GM12892 (cell line): ENCODE data around the gene ZSCAN10.

Experiments used
- POLR2A ChIP-seq: IDR thresholded peaks from 2 replicates; pipeline ENCODE4 v1.6.1; 2011; ENCODE audit warnings: low read depth, low read length, control low read depth
- POLR2AphosphoS5 ChIP-seq: IDR thresholded peaks from 2 replicates; pipeline ENCODE4 v1.6.1; 2011; ENCODE audit warnings: low read depth, low read length, control low read depth

DNA sequence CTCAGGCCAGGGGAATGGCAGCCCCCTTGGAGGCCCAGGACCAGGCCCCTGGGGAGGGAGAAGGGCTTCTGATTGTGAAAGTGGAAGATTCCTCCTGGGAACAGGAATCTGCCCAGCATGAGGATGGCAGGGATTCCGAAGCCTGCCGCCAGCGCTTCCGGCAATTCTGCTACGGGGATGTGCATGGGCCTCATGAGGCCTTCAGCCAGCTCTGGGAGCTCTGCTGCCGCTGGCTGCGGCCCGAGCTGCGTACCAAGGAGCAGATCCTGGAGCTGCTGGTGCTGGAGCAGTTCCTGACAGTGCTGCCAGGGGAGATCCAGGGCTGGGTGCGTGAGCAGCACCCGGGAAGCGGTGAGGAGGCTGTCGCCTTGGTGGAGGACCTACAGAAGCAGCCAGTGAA lies 38.2 kb upstream of the ZSCAN10 start:
- TF ChIP-seq POLR2A, result no peak
- TF ChIP-seq POLR2AphosphoS5, result no peak
